GM23338 (cell line): ENCODE results near the gene NHLH1. TPM values are rescaled to one million over a fixed set of nuclear protein-coding genes. Genes with fewer than 3 reads are reported as not detected.

Experiments used
- ATAC-seq: fragments of 200-7000 bp; cut with Tn5 transposase; 3 replicates; pipeline ENCODE4 v1.9.1; 2020
- DNase-seq: peaks from one replicate; pipeline ENCODE4 v3.0.0-alpha.2; 2015; ENCODE audit warnings: low spot score
- H2AFZ ChIP-seq: fragments of 200-600 bp; sonication (generic); 2 replicates; pipeline ENCODE4 v1.8.0; 2016; ENCODE audit warnings: antibody characterized with exemption, mild to moderate bottlenecking, moderate library complexity
- H3F3A ChIP-seq: fragments of 200-600 bp; sonication (generic); replicated peaks from 2 replicates; pipeline ENCODE4 v1.8.0; 2017; ENCODE audit warnings: antibody characterized with exemption, mixed run types, low read depth
- H3K27ac ChIP-seq: fragments of 200-600 bp; sonication (generic); 2 replicates; pipeline ENCODE4 v1.6.1; 2016; ENCODE audit warnings: low read depth
- H3K27me3 ChIP-seq: fragments of 200-600 bp; sonication (generic); 2 replicates; pipeline ENCODE4 v1.8.0; 2016; ENCODE audit warnings: mild to moderate bottlenecking, mixed run types, moderate library complexity; ENCODE audit not compliant: insufficient read depth
- H3K36me3 ChIP-seq: fragments of 200-600 bp; sonication (generic); 2 replicates; pipeline ENCODE4 v1.8.0; 2016; ENCODE audit warnings: mild to moderate bottlenecking; ENCODE audit not compliant: insufficient read depth
- H3K4me1 ChIP-seq: fragments of 200-600 bp; sonication (generic); 2 replicates; pipeline ENCODE4 v1.8.0; 2016; ENCODE audit warnings: mild to moderate bottlenecking, moderate library complexity; ENCODE audit not compliant: insufficient read depth
- H3K4me2 ChIP-seq: fragments of 200-600 bp; sonication (generic); 2 replicates; pipeline ENCODE4 v1.7.1; 2017; ENCODE audit warnings: mixed run types
- H3K4me3 ChIP-seq: fragments of 200-600 bp; sonication (generic); 2 replicates; pipeline ENCODE4 v1.6.1; 2016; ENCODE audit warnings: mixed run types
- H3K79me2 ChIP-seq: fragments of 200-600 bp; sonication (generic); replicated peaks from 2 replicates; pipeline ENCODE4 v1.8.0; 2017; ENCODE audit warnings: mild to moderate bottlenecking; ENCODE audit not compliant: insufficient read depth
- H3K9me2 ChIP-seq: fragments of 200-600 bp; sonication (generic); 2 replicates; pipeline ENCODE4 v1.8.0; 2017; ENCODE audit not compliant: insufficient read depth
- H4K20me1 ChIP-seq: fragments of 200-600 bp; sonication (generic); replicated peaks from 2 replicates; pipeline ENCODE4 v1.8.0; 2017; ENCODE audit warnings: mild to moderate bottlenecking; ENCODE audit not compliant: insufficient read depth
- H3K27ac Mint-ChIP-seq: 2 replicates; pipeline ENCODE4 v1.8.0; 2020; ENCODE audit warnings: inconsistent platforms, mild to moderate bottlenecking, moderate library complexity, mixed read lengths
- H3K27me3 Mint-ChIP-seq: 3 replicates; pipeline ENCODE4 v1.8.0; 2022; ENCODE audit warnings: low read depth, mild to moderate bottlenecking, moderate library complexity, mixed read lengths, inconsistent platforms; ENCODE audit not compliant: insufficient read depth, poor library complexity
- H3K36me3 Mint-ChIP-seq: 3 replicates; pipeline ENCODE4 v1.8.0; 2021; ENCODE audit warnings: low read depth, mild to moderate bottlenecking, inconsistent platforms, moderate library complexity, mixed read lengths
- H3K4me1 Mint-ChIP-seq: 3 replicates; pipeline ENCODE4 v1.8.0; 2020; ENCODE audit warnings: mild to moderate bottlenecking, inconsistent platforms, mixed read lengths
- H3K4me3 Mint-ChIP-seq: 3 replicates; pipeline ENCODE4 v1.8.0; 2021; ENCODE audit warnings: moderate library complexity, mild to moderate bottlenecking, inconsistent platforms, mixed read lengths
- H3K9me3 Mint-ChIP-seq: 3 replicates; pipeline ENCODE4 v1.8.0; 2020; ENCODE audit warnings: moderate library complexity, mild to moderate bottlenecking, inconsistent platforms, mixed read lengths
- CREB1 ChIP-seq: fragments of 250-450 bp; sonication (Bioruptor Pico); IDR thresholded peaks from 2 replicates; pipeline ENCODE4 v1.5.0; 2020; ENCODE audit warnings: low read depth, mild to moderate bottlenecking, moderate library complexity
- CTCF ChIP-seq, 2 experiments: fragments of 200-600 bp in 1 of 2; sonication (generic) in 1 of 2; conservative IDR thresholded peaks; 2 replicates each; pipeline versions ENCODE4 v1.5.1 to v1.6.1; 2016 to 2017; ENCODE audit warnings: antibody characterized with exemption in 2 of 2, low read depth in 2 of 2, mild to moderate bottlenecking in 2 of 2, moderate library complexity in 1 of 2
- ETS1 ChIP-seq: IDR thresholded peaks from 2 replicates; pipeline ENCODE4 v1.6.1; 2016; ENCODE audit warnings: antibody characterized with exemption
- EZH2 ChIP-seq: fragments of 200-600 bp; sonication (generic); IDR thresholded peaks from one replicate; pipeline ENCODE4 v1.8.0; 2017; ENCODE audit warnings: antibody characterized with exemption, mild to moderate bottlenecking, low read depth; ENCODE audit not compliant: unreplicated experiment
- EZH2phosphoT487 ChIP-seq: fragments of 200-600 bp; sonication (generic); IDR thresholded peaks from one replicate; pipeline ENCODE4 v1.8.1; 2018; ENCODE audit warnings: antibody characterized with exemption; ENCODE audit not compliant: unreplicated experiment
- JUNB ChIP-seq: IDR thresholded peaks from one replicate; pipeline ENCODE4 v1.6.1; 2016; ENCODE audit warnings: antibody characterized with exemption; ENCODE audit not compliant: unreplicated experiment
- NANOG ChIP-seq: IDR thresholded peaks from 2 replicates; pipeline ENCODE4 v1.6.1; 2016; ENCODE audit warnings: antibody characterized with exemption, borderline replicate concordance
- POLR2AphosphoS5 ChIP-seq: IDR thresholded peaks from 2 replicates; pipeline ENCODE4 v1.6.1; 2016; ENCODE audit warnings: antibody characterized with exemption, low read depth
- REST ChIP-seq: IDR thresholded peaks from one replicate; pipeline ENCODE4 v1.6.1; 2018; ENCODE audit warnings: antibody characterized with exemption; ENCODE audit not compliant: unreplicated experiment
- STAT1 ChIP-seq: IDR thresholded peaks from one replicate; pipeline ENCODE4 v1.6.1; 2016; ENCODE audit warnings: antibody characterized with exemption; ENCODE audit not compliant: unreplicated experiment
- ZNF114 ChIP-seq: fragments of 250-450 bp; sonication (Bioruptor Pico); IDR thresholded peaks from 2 replicates; pipeline ENCODE4 v1.5.0; 2020; ENCODE audit warnings: mild to moderate bottlenecking, moderate library complexity
- ZNF331 ChIP-seq: fragments of 250-450 bp; sonication (Bioruptor Pico); IDR thresholded peaks from 2 replicates; pipeline ENCODE4 v1.5.0; 2020; ENCODE audit warnings: low read depth, mild to moderate bottlenecking, moderate library complexity
- ZNF462 ChIP-seq: fragments of 250-450 bp; sonication (Bioruptor Pico); IDR thresholded peaks from 2 replicates; pipeline ENCODE4 v1.5.0; 2020; ENCODE audit warnings: mild to moderate bottlenecking, moderate library complexity
- polyA plus RNA-seq: library from polyadenylated mRNA; unstranded; fragments of >200 nt; fragmentation: Nextera tagmentation; extraction: Ambion mirVana; gene quantifications from 2 replicates; pipeline ENCODE4 v1.2.1, GENCODE V29; 2016
- total RNA-seq: library from RNA; depleted of rRNA; stranded (reverse); fragments of >200 nt; shearing (Covaris generic); gene quantifications from 2 replicates; pipeline ENCODE4 v1.2.3, GENCODE V29; 2014

NHLH1 gene
- total and polyA plus RNA-seq, 2 experiments from 2014 or later = 0.69 to 0.89 TPM

GRCh38 chr1:160374306-160375110 lies 7.6 kb downstream of the NHLH1 start:
- no peaks in the 10 kb centered on the region for H3K36me3 ChIP-seq
- no peaks in the 10 kb centered on the region for H3K27me3 ChIP-seq
- H3K9me2 ChIP-seq = no peaks in the 10 kb centered on the region
- H3F3A ChIP-seq = 0 out of 2 replicates have a peak, but pooled peaks cover 5% of the 10 kb centered on the region
- H3K4me1 ChIP-seq = peaks cover 39% of the 10 kb centered on the region
- H3K4me2 ChIP-seq = peak overlapping the region; percentile 84
- peaks cover 14% of the 10 kb centered on the region for H3K27me3 Mint-ChIP-seq
- H3K79me2 ChIP-seq = no peaks in the 10 kb centered on the region
- H3K36me3 Mint-ChIP-seq = no peaks in the 10 kb centered on the region; the same call in 2 of the 3 replicates
- H3K9me3 Mint-ChIP-seq = no peaks in the 10 kb centered on the region
- no peaks in the 10 kb centered on the region for H4K20me1 ChIP-seq
- peak overlapping the region; percentile 53 for H3K4me3 Mint-ChIP-seq
- H3K27ac Mint-ChIP-seq = no peak overlapping the region
- TF ChIP-seq CTCF (conservative IDR thresholded peaks at IDR 0.05; ENCODE audit: low read depth in 2 of 2) (no peak), ZNF331 (CRISPR knock-in tag) (no peak), ZNF462 (CRISPR knock-in tag) (no peak), EZH2phosphoT487 (no peak), ETS1 (no peak), REST (no peak), POLR2AphosphoS5 (no peak), STAT1 (no peak), NANOG (no peak), EZH2 (no peak), CREB1 (CRISPR knock-in tag) (no peak), JUNB (no peak), ZNF114 (CRISPR knock-in tag) (no peak)
- H3K4me1 Mint-ChIP-seq = peaks cover 54% of the 10 kb centered on the region
- ATAC-seq = peak; percentile 56
- H3K27ac ChIP-seq = 0 out of 2 replicates have a peak overlapping the region, but pooled peaks have one; percentile 14
- H3K4me3 ChIP-seq = peak overlapping the region; percentile 27
- H2AFZ ChIP-seq = peak overlapping the region; percentile 97
- DNase-seq = peak; percentile 64
